Right forelimb (tissue), 1 donor: ENCODE data around the gene PPP2R2D.
"Not testable (repeated sequence)": the region's sequence is repeated elsewhere in the genome, so short reads cannot be mapped to it uniquely, and the experiment has no call there.

Experiments used
- DNase-seq: peaks from one replicate; pipeline ENCODE4 v3.0.0-alpha.2; 2018

The PPP2R2D gene

DNA sequence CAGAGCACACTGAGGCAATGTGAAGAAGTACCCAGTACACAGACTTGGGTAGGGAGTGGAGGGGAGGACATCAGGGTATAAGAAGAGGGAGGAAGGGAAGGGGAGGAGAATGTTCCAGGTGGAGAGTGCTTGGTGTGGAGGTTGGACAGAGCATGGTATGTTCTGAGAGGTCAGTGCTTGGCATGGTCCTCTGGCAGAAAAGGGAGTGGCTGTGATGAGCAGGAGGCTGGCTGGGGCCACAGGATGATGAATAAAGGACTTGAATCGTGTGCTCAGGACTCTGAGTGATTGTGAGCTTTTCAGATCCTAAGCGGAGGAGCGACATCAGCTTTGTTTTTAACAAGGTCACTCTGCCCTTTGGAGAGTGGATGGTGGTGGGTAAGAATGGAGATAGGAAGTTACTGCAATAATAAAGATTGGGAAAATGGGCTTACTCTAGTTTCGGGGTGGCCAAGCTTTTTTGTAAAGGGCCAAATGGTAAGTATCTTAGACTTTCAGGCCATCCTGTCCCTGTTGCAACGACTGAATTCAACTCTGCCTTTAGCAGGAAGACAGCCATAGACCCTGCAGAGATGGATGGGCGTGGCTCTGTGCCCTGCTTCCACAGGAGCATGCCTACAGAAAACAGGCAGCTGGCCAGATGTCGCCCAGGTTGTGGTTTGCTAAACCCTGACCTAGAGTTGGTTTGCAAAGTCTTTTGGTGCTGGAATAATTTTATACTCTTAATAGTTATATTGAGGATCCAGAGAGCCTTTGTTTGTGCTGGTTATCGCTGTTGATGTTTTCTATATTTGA lies 8.4 kb downstream of the PPP2R2D start:
- DNase-seq: no peak

DNA sequence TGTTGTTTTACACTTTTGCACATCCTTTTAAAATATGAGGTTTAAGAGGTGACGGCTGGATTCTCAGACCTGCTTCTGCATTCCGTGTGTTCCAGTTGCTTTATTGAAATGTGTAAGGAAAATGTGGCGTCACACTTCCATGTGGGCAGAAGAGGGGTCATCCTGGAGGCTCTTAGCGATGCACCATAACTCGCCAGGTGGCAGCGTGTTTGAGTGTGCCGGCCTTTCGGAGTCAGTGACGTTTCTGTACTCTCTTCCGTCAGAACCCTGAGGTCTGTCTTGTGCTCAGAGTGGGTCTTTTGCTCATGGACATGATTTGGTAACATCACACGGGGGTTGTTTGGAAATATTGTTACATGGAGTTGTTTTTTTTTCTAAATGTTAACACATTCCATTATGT lies 9.1 kb downstream of the PPP2R2D start:
- no peak for DNase-seq

DNA sequence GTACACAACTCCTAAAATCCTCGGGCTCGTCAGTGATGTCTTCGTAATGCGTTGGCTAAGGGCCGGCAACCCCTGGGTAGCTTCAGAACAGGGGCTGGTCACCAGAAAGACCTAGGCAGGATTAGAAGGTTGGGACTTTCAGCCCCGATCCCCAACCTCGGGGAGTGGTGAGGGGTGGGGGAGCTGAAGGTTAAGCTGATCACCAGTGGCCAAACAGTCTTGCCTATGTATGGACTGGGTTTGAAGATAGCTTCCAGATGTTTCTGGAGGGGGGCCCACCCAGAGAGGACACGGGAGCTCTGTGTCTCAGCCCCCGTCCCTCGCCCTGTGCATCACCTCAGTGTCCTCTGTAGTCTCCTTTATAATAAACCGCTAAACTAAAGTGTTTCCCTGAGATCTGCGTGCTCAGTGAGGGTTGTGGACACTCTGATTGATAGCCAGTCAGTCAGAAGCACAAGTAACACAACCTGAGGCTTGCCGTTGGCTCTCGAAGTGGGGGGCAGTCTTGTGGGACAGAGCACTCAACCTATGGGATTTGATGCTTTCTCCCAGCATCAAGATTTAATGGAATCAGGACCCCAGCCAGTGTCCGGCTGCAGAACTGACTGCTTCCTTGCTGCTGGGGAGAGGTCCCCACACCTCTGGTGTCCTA lies 10.0 kb downstream of the PPP2R2D start:
- no peak for DNase-seq

DNA sequence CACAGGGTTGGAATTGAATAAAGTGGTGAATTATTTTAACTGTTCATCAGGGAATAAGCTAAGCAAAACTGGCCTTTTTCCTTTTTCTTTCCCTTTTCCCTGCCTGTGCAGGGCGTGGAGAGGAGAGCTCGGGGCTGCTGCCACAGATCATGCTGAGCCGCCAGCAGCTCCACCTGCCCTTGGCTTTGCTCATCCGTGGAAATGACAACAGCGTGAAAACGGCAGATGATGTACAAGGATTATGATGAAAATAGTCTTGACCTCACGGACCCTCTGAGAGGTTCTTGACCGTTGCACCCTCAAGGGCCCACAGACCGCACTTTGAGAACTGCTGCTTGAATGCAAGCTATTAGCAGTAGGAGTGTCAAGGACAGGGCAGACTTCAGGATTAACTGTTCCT lies 10.6 kb downstream of the PPP2R2D start:
- no peak for DNase-seq

DNA sequence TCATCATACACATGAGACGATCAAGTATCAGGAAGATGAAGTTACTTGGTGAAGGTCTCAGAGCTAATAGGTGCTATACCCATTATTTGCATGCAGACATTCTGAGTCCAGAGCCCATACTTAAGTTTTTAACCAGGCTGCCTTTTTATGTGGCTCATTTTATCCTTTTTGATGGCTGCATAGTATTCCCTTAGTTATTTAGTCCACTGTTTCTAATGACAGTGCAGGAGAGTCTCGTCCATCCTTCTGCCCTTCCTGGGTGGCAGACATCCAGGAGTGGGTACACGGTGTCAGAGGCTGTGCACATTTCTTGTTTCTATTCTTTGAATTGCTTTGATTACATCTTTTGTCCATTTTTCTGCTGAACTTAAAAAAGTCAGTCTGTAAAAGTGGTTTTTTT lies 11.8 kb downstream of the PPP2R2D start:
- no peak for DNase-seq

- DNase-seq: no peak
Observed at GRCh38 chr10:131915484-131915883, 14.7 kb downstream of the PPP2R2D start.

GRCh38 chr10:131915990-131916766 lies 15.4 kb downstream of the PPP2R2D start:
- no peak for DNase-seq

- not testable (repeated sequence) for DNase-seq
Observed at GRCh38 chr10:131916767-131917160, 16.0 kb downstream of the PPP2R2D start.

- DNase-seq: not testable (repeated sequence)
Observed at GRCh38 chr10:131917496-131917895, 16.7 kb downstream of the PPP2R2D start.

GRCh38 chr10:131919461-131919860 lies 18.7 kb downstream of the PPP2R2D start:
- DNase-seq: not testable (repeated sequence)

GRCh38 chr10:131920151-131920550 lies 19.3 kb downstream of the PPP2R2D start:
- no peak for DNase-seq

DNA sequence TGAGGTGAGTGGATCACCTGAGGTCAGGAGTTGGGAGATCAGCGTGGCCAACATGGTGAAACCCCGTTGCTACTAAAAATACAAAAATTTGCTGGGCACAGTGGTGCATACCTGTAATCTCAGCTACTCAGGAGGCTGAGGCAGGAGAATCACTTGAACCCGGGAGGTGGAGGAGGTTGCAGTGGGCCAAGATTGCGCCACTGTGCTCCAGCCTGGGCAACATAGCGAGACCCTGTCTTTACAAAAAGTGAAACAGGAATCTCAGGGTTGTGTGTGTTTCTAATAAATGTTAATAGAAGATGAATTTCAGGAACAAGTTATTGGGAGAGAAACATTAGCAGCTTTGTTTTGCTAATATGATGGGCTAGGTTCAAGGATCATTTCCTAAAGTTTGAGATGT lies 19.9 kb downstream of the PPP2R2D start:
- DNase-seq: no peak

GRCh38 chr10:131921184-131921583 lies 20.4 kb downstream of the PPP2R2D start:
- DNase-seq: no peak

DNA sequence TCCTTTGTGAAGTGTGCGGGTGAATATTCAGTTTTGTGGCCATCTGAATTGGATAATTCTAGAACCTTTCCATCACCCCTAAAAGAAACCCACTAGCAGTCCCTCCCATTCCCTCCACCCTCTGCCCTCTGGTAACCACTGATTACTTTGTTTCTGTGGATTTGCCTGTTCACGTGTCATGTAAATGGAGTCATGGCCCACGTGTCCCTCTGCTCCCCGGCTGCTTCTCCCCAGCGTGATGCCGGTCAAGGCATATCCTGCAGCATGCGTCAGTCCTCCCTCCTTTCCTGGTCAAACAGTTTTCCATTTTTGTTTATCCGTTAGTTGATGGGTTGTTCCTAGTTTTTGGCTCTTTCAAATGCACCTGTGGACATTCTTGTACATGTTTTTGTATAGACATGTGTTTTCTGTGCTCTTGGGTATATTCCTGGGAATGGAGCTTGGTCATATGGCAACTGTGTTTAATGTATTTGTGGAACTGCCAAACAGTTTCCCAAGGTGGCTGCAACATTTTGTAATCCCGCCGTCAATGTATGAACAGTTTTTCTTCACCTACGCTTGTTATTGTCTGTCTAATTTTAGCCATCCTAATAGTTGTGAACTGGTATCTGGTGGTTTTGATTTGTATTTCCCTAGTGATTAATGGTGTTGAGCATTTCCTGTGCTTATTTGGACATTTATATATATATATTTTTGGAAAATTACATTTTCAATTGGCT lies 22.4 kb downstream of the PPP2R2D start:
- DNase-seq: no peak

DNA sequence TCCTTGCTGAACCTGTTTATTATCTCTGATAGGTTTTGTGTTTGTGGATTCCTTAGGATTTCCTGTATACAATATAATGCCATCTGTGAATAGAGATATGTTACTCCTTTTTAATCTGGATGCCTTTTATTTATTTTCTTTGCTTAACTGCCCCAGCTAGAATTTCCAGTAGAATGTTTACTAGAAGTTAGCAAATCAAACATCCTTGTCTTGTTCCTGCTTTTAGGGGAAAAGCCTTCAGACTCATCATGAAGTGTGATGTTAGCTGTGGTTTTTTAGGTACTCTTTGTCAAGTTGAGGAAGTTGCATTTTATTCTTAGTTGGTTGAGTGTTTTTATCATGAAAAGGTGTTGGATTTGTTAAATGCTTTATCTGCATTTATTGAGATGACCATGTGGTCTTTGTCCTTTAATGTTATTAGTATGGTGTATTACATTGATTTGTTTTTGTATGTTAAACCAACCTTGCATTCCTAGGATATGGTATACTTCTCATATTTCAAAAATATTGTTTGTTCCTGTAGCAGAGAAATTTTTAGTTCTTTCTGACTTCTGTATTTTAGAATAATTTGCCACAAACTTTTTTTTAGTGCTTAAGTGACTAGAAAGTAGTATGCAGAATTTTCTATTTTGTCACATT lies 24.3 kb downstream of the PPP2R2D start:
- no peak for DNase-seq

DNA sequence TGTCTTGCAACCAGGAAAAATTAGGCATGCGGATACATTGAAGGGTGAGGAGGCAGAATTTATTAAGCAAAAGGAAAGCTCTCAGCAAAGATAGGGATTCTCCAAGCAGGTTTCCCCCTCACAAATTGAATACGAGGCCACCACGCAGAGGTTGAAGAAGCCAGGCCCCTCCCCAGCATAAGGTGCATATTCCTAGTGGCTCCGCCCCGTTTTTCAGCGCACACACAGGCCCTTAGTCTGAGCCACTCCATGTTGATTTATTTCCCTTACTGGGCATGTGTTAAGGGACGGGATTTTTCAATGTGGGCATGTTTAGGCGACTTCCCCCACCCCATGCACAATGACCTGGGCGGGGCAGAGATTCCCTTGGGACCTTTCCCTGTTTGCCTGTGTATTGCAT lies 24.9 kb downstream of the PPP2R2D start:
- DNase-seq: no peak

DNA sequence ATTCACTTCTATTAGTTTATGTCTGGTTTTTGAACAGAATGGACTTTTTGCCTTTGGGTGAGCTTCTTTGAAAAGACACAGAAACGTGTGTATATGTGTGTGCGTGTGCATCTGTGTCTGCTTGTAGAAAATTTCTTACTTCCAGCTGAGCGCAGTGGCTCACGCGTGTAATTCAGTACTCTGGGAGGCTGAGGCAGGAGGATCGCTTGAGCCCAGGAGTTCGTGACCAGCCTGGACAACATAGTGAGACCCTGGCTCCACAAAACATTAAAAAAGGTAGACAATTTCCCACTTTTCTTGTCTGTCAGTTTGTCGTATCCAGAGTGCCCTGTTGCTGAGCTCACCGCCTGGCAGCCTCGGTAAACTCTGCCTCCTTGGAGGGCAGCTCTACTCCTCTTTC lies 25.4 kb downstream of the PPP2R2D start:
- DNase-seq: no peak

GRCh38 chr10:131926743-131927595 lies 26.2 kb downstream of the PPP2R2D start:
- DNase-seq: no peak

GRCh38 chr10:131928248-131929095 lies 27.7 kb downstream of the PPP2R2D start:
- no peak for DNase-seq

DNA sequence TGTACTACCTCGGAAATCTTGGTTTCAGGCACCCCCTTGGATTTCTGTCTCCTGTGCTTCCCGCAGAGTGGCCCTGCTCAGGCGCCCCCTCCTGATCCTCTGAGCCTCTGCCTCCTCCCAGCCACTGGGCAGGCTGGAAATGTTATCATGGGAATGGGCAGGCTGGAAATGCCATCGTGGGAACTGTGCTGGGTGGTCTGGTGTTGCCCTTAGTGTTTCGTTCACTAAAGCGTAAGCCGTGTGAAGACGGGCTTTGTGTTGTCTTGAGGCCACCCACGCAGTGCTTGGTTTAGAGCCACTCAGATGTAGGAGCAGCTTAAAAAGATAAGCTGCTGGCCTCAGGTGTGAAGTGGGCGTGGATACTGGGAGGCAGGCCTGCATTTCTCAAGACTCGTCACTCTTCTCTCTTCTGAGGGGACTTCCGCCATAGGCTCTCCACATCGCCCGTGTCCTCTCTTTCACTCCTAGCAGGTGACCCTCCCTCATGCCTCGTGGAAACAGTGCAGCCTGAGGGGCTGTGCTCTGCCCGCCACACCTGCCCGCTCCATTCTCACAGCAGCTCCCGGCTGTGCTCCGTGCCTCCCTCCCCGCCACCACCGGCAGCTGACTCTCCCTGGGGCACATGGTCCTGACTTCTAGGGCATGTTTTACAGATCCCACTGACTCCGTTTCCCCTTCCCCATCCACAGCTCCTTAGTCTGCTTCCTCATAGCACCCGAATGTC lies 28.5 kb downstream of the PPP2R2D start:
- no peak for DNase-seq
